PFSK-1 (cell line): ENCODE results near the gene SIGLEC5.

Source experiments
- POLR2AphosphoS5 ChIP-seq: IDR thresholded peaks from 2 replicates; pipeline ENCODE4 v1.6.1; 2012; ENCODE audit warnings: low read depth, mild to moderate bottlenecking, control low read depth, low read length, moderate library complexity
- REST ChIP-seq, 2 experiments: IDR thresholded peaks; 2 replicates each; pipeline versions ENCODE4 v1.6.1 to v1.8.0; 2011 to 2012; ENCODE audit warnings: low read depth in 2 of 2, low read length in 2 of 2, control low read depth in 1 of 2, inconsistent platforms in 1 of 2, mild to moderate bottlenecking in 1 of 2, moderate library complexity in 1 of 2; ENCODE audit not compliant: insufficient read depth in 1 of 2
- SIN3A ChIP-seq: IDR thresholded peaks from 2 replicates; pipeline ENCODE4 v1.6.1; 2012; ENCODE audit warnings: mild to moderate bottlenecking, low read length, moderate library complexity, borderline replicate concordance; ENCODE audit not compliant: insufficient read depth
- TAF1 ChIP-seq: IDR thresholded peaks from 2 replicates; pipeline ENCODE4 v1.6.1; 2012; ENCODE audit warnings: low read length, control low read depth, borderline replicate concordance; ENCODE audit not compliant: insufficient read depth

- TF ChIP-seq SIN3A (no peak), REST (IDR thresholded peaks at IDR 0.05; ENCODE audit: insufficient read depth in 1 of 2, low read depth in 2 of 2, low read length in 2 of 2) (no peak), POLR2AphosphoS5 (no peak), TAF1 (no peak)
These were observed 31.1 kb downstream of the SIGLEC5 start for GRCh38 chr19:51599084-51599483.
